Measurements from ENCODE around the gene NPBWR2. TPM values are rescaled to one million over a fixed set of nuclear protein-coding genes. Genes with fewer than 3 reads are reported as not detected.
A peak's percentile ranks its signal among the peaks of the same experiment; 100 is the strongest.

Gene NPBWR2
- total RNA-seq, 2 donors from 2014 or later: not detected

- Mint-ChIP-seq H3K27ac (peak overlapping the region; percentile 47), H3K27me3 (no peaks in the 10 kb centered on the region), H3K36me3 (ENCODE audit: low read depth) (no peaks in the 10 kb centered on the region), H3K4me3 (no peak overlapping the region), H3K4me1 (peaks cover 37% of the 10 kb centered on the region)
- DNase-seq (no peak), ATAC-seq (no peak)
- no peaks in the 10 kb centered on the region for H3K9me3 ChIP-seq (ENCODE audit: control insufficient read depth, low read length, poor library complexity, severe bottlenecking)
These were observed 45.1 kb downstream of the NPBWR2 start for GRCh38 chr20:64062276-64062595.

GRCh38 chr20:64058536-64058935 is 48.8 kb downstream of the NPBWR2 start:
- ATAC-seq (no peak), DNase-seq (no peak)
- Mint-ChIP-seq H3K4me3 (no peak overlapping the region), H3K27ac (no peak overlapping the region), H3K36me3 (ENCODE audit: low read depth) (peaks cover under 1% of the 10 kb centered on the region), H3K27me3 (peaks cover 10% of the 10 kb centered on the region), H3K4me1 (peaks cover 18% of the 10 kb centered on the region)
- no peaks in the 10 kb centered on the region for H3K9me3 ChIP-seq (ENCODE audit: control insufficient read depth, low read length, poor library complexity, severe bottlenecking)

GRCh38 chr20:64057628-64058498 is 49.5 kb downstream of the NPBWR2 start:
- H3K4me3 Mint-ChIP-seq: peak overlapping the region; percentile 81
- H3K9me3 ChIP-seq (ENCODE audit: control insufficient read depth, low read length, poor library complexity, severe bottlenecking): no peaks in the 10 kb centered on the region
- peaks cover 16% of the 10 kb centered on the region for H3K4me1 Mint-ChIP-seq
- H3K27ac Mint-ChIP-seq: no peak overlapping the region
- H3K36me3 Mint-ChIP-seq (ENCODE audit: low read depth): peaks cover 2% of the 10 kb centered on the region
- peak; percentile 83 for ATAC-seq
- H3K27me3 Mint-ChIP-seq: peaks cover 16% of the 10 kb centered on the region
- DNase-seq: peak; percentile 59 to 77 (median 65)

GRCh38 chr20:64056889-64057627 is 50.3 kb downstream of the NPBWR2 start:
- DNase-seq (no peak), ATAC-seq (peak; percentile 53)
- H3K27ac Mint-ChIP-seq: no peak overlapping the region
- no peaks in the 10 kb centered on the region for H3K9me3 ChIP-seq (ENCODE audit: control insufficient read depth, low read length, poor library complexity, severe bottlenecking)
- peaks cover 18% of the 10 kb centered on the region for H3K27me3 Mint-ChIP-seq
- H3K4me1 Mint-ChIP-seq: peaks cover 15% of the 10 kb centered on the region
- H3K4me3 Mint-ChIP-seq: peak overlapping the region; percentile 81
- H3K36me3 Mint-ChIP-seq (ENCODE audit: low read depth): peaks cover 2% of the 10 kb centered on the region

- no peaks in the 10 kb centered on the region for H3K9me3 ChIP-seq (ENCODE audit: control insufficient read depth, low read length, poor library complexity, severe bottlenecking)
- DNase-seq (no peak), ATAC-seq (no peak)
- Mint-ChIP-seq H3K4me1 (peaks cover 15% of the 10 kb centered on the region), H3K4me3 (no peak overlapping the region), H3K27ac (no peak overlapping the region), H3K27me3 (peaks cover 18% of the 10 kb centered on the region), H3K36me3 (ENCODE audit: low read depth) (peaks cover 2% of the 10 kb centered on the region)
These were observed 50.8 kb downstream of the NPBWR2 start for GRCh38 chr20:64056639-64056888.

GRCh38 chr20:64055893-64056638 is 51.3 kb downstream of the NPBWR2 start:
- peaks cover 2% of the 10 kb centered on the region for H3K36me3 Mint-ChIP-seq (ENCODE audit: low read depth)
- H3K4me1 Mint-ChIP-seq: peaks cover 15% of the 10 kb centered on the region
- no peak overlapping the region for H3K4me3 Mint-ChIP-seq
- peaks cover 20% of the 10 kb centered on the region for H3K27me3 Mint-ChIP-seq
- ATAC-seq (no peak), DNase-seq (no peak)
- no peaks in the 10 kb centered on the region for H3K9me3 ChIP-seq (ENCODE audit: control insufficient read depth, low read length, poor library complexity, severe bottlenecking)
- no peak overlapping the region for H3K27ac Mint-ChIP-seq

DNA sequence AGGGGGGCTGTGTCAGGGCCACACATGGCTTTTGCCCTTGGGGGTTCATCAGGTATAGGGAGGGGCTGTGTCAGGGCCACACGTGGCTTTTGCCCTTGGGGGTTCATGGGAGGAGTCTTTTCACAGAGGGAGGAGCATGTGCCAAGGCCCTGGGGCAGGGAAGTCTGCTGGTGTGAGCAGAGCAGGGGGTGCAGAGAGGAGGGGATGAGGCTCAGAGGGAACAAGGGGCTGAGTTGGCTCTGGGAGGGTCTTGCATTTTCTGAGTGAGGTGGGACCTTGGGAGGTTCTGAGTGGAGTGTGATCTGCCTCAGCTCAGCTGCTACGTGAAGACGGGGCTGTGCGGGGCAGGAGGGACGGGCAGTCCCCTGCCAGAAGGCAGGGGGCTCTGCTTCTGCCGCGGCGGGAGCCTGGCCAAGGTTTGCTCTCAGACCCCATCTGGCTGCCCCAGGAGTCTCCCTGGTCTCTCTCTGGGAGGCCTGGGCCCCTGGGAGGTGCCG is 51.9 kb downstream of the NPBWR2 start:
- DNase-seq: no peak
- Mint-ChIP-seq H3K27ac (no peak overlapping the region), H3K4me1 (peaks cover 15% of the 10 kb centered on the region)

DNA sequence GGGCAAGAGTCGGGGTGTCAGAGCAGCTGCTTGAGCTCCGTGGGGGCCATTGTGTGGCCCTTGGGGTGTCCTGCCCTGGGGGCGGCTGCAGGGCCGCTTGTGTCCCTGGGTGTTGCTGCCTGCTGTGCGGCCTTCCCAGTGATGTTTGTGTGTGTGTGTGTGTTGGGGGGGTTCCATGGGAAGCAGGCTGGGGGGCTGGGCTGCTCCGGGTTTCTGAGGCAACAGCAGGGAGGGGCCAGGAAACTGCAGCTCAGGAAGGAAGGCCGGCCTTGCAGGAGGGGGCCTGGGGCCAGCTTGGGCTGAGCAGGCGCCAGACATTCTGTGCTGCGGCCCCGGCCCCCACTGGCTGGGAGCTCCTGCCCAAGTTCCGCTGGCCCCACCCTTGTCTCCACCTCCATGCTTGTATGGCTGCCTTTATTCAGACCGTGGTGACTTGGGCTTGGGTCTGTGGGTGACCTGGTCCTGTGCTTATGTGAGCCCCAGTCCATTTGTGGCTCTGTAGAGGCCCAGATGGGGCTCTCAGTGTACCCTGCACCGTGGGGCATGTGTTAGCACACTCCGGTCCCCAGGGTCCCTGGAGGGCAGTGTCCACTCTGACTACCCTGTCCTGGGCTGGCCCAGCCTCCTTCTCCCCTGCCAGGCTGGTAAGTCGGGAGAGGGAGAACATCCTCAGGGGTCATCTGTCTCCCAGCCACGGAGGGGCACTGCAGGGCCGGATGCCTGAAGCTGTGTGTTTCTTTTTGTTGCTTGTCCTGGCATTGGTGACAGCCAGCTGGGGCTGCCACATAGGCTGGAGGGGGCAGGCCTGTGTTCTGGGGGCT is 53.3 kb downstream of the NPBWR2 start:
- H3K27ac Mint-ChIP-seq: no peak overlapping the region
- H3K9me3 ChIP-seq (ENCODE audit: control insufficient read depth, low read length, poor library complexity, severe bottlenecking): no peaks in the 10 kb centered on the region
- no peak overlapping the region for H3K4me3 Mint-ChIP-seq
- H3K36me3 Mint-ChIP-seq (ENCODE audit: low read depth): peaks cover 4% of the 10 kb centered on the region
- H3K27me3 Mint-ChIP-seq: peaks cover 26% of the 10 kb centered on the region
- ATAC-seq (no peak), DNase-seq (no peak)
- H3K4me1 Mint-ChIP-seq: peaks cover 15% of the 10 kb centered on the region

More for the DNA sequence above, 51.9 kb downstream of the NPBWR2 start:
- no peak for ATAC-seq
- Mint-ChIP-seq H3K4me3 (no peak overlapping the region), H3K36me3 (ENCODE audit: low read depth) (peaks cover 4% of the 10 kb centered on the region), H3K27me3 (peaks cover 26% of the 10 kb centered on the region)
- no peaks in the 10 kb centered on the region for H3K9me3 ChIP-seq (ENCODE audit: control insufficient read depth, low read length, poor library complexity, severe bottlenecking)

Other genes with a start within 250 kb of the NPBWR2 start
- gene ABHD16B, start 246.1 kb downstream of the NPBWR2 start, total RNA-seq: not detected
- gene TPD52L2, start 242.3 kb downstream of the NPBWR2 start, total RNA-seq: 10 to 100 TPM; 26.9 to 29.9 TPM
- 10 to 100 TPM; 35.7 to 39.0 TPM for gene DNAJC5, start 212.4 kb downstream of the NPBWR2 start, total RNA-seq
- 10 to 100 TPM; 41.6 to 42.5 TPM for gene UCKL1, start 151.1 kb downstream of the NPBWR2 start, total RNA-seq
- 10 to 100 TPM; 17.9 to 18.8 TPM for gene ZNF512B, start 137.6 kb downstream of the NPBWR2 start, total RNA-seq
- gene SAMD10, start 127.9 kb downstream of the NPBWR2 start, total RNA-seq: 10 to 100 TPM; 17.2 to 20.2 TPM
- gene PRPF6, start 126.4 kb downstream of the NPBWR2 start, total RNA-seq: 10 to 100 TPM; 63.8 to 64.9 TPM
- gene C20orf204, start 71.4 kb downstream of the NPBWR2 start, total RNA-seq: 10 to 100 TPM in 1 of 2 donors, 1 to 10 TPM in 1; 7.8 to 10.4 TPM
- gene SOX18, start 57.9 kb downstream of the NPBWR2 start, total RNA-seq: not detected
- 10 to 100 TPM; 20.0 to 21.0 TPM for gene TCEA2, start 44.4 kb downstream of the NPBWR2 start, total RNA-seq
- gene RGS19, start 28.0 kb downstream of the NPBWR2 start, total RNA-seq: 10 to 100 TPM; 42.8 to 50.9 TPM
- gene OPRL1, start 27.5 kb downstream of the NPBWR2 start, total RNA-seq: 1 to 10 TPM; 1.4 to 2.7 TPM
- not detected for gene LKAAEAR1, start 23.2 kb downstream of the NPBWR2 start, total RNA-seq
- not detected for gene MYT1, start 56.9 kb upstream of the NPBWR2 start, total RNA-seq
- gene PCMTD2, start 148.2 kb upstream of the NPBWR2 start, total RNA-seq: 10 to 100 TPM; 70.9 to 71.5 TPM

All from T-helper 17 cell (primary cell).